Astrocyte (in vitro differentiated cells and primary cell): Measurements from ENCODE around the gene PALLD. TPM values are rescaled to one million over a fixed set of nuclear protein-coding genes. Genes with fewer than 3 reads are reported as not detected.
A peak's percentile ranks its signal among the peaks of the same experiment; 100 is the strongest.

Experiments
- DNase-seq: peaks from one replicate; pipeline ENCODE4 v3.0.0-alpha.2; 2010; ENCODE audit warnings: low read depth
- FAIRE-seq: peaks from 2 replicates; lab custom pipeline; 2011; peaks lifted over from hg19 to GRCh38; lab: Jason Lieb, UNC
- H2AFZ ChIP-seq: 2 replicates; pipeline ENCODE4 v1.6.0; 2012; ENCODE audit warnings: low read depth, low read length, inconsistent platforms
- H3K27ac ChIP-seq: 2 replicates; pipeline ENCODE4 v1.5.1; 2011; ENCODE audit warnings: low read depth, low read length, inconsistent platforms
- H3K27me3 ChIP-seq: 2 replicates; pipeline ENCODE4 v1.6.0; 2011; ENCODE audit warnings: low read length, inconsistent platforms; ENCODE audit not compliant: insufficient read depth
- H3K36me3 ChIP-seq: 2 replicates; pipeline ENCODE4 v1.5.1; 2011; ENCODE audit warnings: low read length, inconsistent platforms; ENCODE audit not compliant: insufficient read depth
- H3K4me1 ChIP-seq: 2 replicates; pipeline ENCODE4 v1.5.1; 2011; ENCODE audit warnings: low read length, inconsistent platforms; ENCODE audit not compliant: insufficient read depth
- H3K4me2 ChIP-seq: 2 replicates; pipeline ENCODE4 v1.6.0; 2012; ENCODE audit warnings: low read length, inconsistent platforms
- H3K4me3 ChIP-seq: 2 replicates; pipeline ENCODE4 v1.5.1; 2011; ENCODE audit warnings: low read depth, mild to moderate bottlenecking, low read length, inconsistent platforms; ENCODE audit not compliant: insufficient read depth
- H3K79me2 ChIP-seq: 2 replicates; pipeline ENCODE4 v1.6.0; 2012; ENCODE audit warnings: mild to moderate bottlenecking, low read length, inconsistent platforms; ENCODE audit not compliant: insufficient read depth
- H3K9ac ChIP-seq: 2 replicates; pipeline ENCODE4 v1.6.0; 2012; ENCODE audit warnings: mild to moderate bottlenecking, low read length, inconsistent platforms
- H3K9me3 ChIP-seq: 2 replicates; pipeline ENCODE4 v1.5.1; 2012; ENCODE audit warnings: low read depth, mild to moderate bottlenecking, low read length, inconsistent platforms; ENCODE audit not compliant: insufficient read depth
- H4K20me1 ChIP-seq: 2 replicates; pipeline ENCODE4 v1.6.0; 2012; ENCODE audit warnings: low read length, inconsistent platforms; ENCODE audit not compliant: insufficient read depth
- H3K27ac Mint-ChIP-seq: one replicate; pipeline ENCODE4 v1.8.0; 2021; ENCODE audit warnings: mild to moderate bottlenecking, mixed read lengths; ENCODE audit not compliant: unreplicated experiment
- H3K27me3 Mint-ChIP-seq: one replicate; pipeline ENCODE4 v1.8.0; 2021; ENCODE audit warnings: low read depth, mixed read lengths; ENCODE audit not compliant: unreplicated experiment
- H3K36me3 Mint-ChIP-seq: one replicate; pipeline ENCODE4 v1.8.0; 2021; ENCODE audit warnings: low read depth, mixed read lengths; ENCODE audit not compliant: unreplicated experiment
- H3K4me1 Mint-ChIP-seq: one replicate; pipeline ENCODE4 v1.8.0; 2021; ENCODE audit warnings: low read depth, mixed read lengths; ENCODE audit not compliant: unreplicated experiment
- H3K4me3 Mint-ChIP-seq: one replicate; pipeline ENCODE4 v1.8.0; 2021; ENCODE audit warnings: mild to moderate bottlenecking, moderate library complexity, mixed read lengths; ENCODE audit not compliant: unreplicated experiment
- H3K9me3 Mint-ChIP-seq: one replicate; pipeline ENCODE4 v1.8.0; 2021; ENCODE audit warnings: mild to moderate bottlenecking, mixed read lengths; ENCODE audit not compliant: unreplicated experiment
- EZH2 ChIP-seq: IDR thresholded peaks from 2 replicates; pipeline ENCODE4 v1.6.1; 2012; ENCODE audit warnings: mild to moderate bottlenecking, low read length, inconsistent platforms; ENCODE audit not compliant: insufficient read depth
- total RNA-seq: library from RNA; stranded (reverse); gene quantifications from 2 replicates; pipeline ENCODE4 v1.2.1, GENCODE V29; 2021
- TF ChIP-seq, protein P1 (sequence below): IDR thresholded peaks from 2 replicates; pipeline ENCODE4 v1.5.1; 2011; ENCODE audit warnings: low read depth, mild to moderate bottlenecking, inconsistent platforms, low read length, moderate library complexity; ENCODE audit not compliant: insufficient read depth

Gene PALLD
- total RNA-seq, 1 donor from 2014 or later, result 498 TPM

DNA sequence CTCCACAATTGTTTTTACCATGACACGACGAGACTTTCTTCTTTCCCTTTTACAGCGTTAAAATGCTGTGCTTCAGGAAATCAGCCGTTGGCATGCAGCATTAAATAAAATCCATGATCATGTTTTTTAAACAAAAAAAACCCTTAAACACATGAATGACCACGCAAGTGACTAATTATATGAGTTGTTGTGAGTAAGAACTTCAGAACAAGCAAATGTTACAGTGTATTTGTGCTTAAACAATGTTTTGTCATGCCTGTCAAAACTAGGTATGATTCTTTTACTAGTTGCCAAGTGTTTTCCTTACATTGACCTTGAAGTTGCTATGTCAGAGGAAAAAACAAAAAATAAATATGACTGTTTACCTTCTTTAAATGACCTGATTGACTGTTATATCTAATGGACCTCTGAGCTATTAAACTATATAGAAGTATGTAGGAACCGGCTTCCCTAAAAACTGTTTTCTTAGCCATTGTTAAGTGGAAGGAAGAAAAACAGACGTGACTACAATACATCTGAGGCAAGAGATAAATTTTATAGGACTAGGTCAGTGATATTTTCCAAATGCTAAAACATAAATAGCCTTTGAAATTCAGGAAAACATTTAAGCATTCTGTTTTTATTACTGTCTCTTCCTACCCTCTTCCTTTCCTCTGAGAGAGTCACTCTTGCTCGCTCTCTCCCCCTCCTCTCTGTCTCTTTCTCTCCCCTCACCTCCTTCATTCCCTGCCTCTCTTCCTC is 197.1 kb downstream of the PALLD start:
- Histone ChIP-seq H3K36me3 (peaks cover 15% of the 10 kb centered on the region), H3K9ac (peak overlapping the region; percentile 68), H4K20me1 (no peaks in the 10 kb centered on the region), H3K27ac (peak overlapping the region; percentile 87), H3K4me3 (no peak overlapping the region), H3K4me2 (peak overlapping the region; percentile 41), H3K4me1 (peaks cover 34% of the 10 kb centered on the region), H2AFZ (no peak overlapping the region), H3K9me3 (no peaks in the 10 kb centered on the region), H3K79me2 (no peaks in the 10 kb centered on the region), H3K27me3 (no peaks in the 10 kb centered on the region)
- Mint-ChIP-seq H3K9me3 (no peaks in the 10 kb centered on the region), H3K27me3 (no peaks in the 10 kb centered on the region), H3K36me3 (peaks cover 21% of the 10 kb centered on the region), H3K27ac (peak overlapping the region; percentile 100), H3K4me1 (peaks cover 70% of the 10 kb centered on the region), H3K4me3 (peak overlapping the region; percentile 12)
- TF ChIP-seq EZH2, result no peak
- TF ChIP-seq, protein P1, sequence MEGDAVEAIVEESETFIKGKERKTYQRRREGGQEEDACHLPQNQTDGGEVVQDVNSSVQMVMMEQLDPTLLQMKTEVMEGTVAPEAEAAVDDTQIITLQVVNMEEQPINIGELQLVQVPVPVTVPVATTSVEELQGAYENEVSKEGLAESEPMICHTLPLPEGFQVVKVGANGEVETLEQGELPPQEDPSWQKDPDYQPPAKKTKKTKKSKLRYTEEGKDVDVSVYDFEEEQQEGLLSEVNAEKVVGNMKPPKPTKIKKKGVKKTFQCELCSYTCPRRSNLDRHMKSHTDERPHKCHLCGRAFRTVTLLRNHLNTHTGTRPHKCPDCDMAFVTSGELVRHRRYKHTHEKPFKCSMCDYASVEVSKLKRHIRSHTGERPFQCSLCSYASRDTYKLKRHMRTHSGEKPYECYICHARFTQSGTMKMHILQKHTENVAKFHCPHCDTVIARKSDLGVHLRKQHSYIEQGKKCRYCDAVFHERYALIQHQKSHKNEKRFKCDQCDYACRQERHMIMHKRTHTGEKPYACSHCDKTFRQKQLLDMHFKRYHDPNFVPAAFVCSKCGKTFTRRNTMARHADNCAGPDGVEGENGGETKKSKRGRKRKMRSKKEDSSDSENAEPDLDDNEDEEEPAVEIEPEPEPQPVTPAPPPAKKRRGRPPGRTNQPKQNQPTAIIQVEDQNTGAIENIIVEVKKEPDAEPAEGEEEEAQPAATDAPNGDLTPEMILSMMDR, result no peak
- DNase-seq, result peak; percentile 27
- peak; percentile 32 for FAIRE-seq

DNA sequence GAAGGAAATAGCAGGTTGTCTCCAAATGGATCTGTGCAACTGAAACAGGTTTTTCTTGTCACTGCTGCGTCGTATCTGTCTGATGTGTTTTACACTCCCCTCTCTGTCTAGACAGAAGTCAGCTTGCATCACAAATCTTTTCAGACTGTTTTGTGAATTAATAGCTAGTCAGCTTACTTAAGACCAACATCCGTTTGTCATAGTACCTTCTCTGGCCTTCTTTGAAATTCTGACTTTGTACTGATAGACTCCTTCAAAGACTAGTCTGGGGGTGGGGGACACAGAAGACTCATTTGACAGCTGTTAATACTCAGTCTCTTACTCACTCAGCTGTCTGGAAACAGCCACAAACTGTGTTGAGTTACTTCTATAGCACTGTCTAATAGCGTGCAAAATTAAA is 197.8 kb downstream of the PALLD start:
- Histone ChIP-seq H3K4me3 (peak overlapping the region; percentile 2), H3K4me2 (peak overlapping the region; percentile 41), H4K20me1 (no peaks in the 10 kb centered on the region), H3K27me3 (no peaks in the 10 kb centered on the region), H3K9me3 (no peaks in the 10 kb centered on the region), H3K79me2 (no peaks in the 10 kb centered on the region), H3K36me3 (peaks cover 15% of the 10 kb centered on the region), H2AFZ (no peak overlapping the region), H3K4me1 (peaks cover 34% of the 10 kb centered on the region), H3K9ac (peak overlapping the region; percentile 68), H3K27ac (peak overlapping the region; percentile 87)
- Mint-ChIP-seq H3K9me3 (no peaks in the 10 kb centered on the region), H3K4me1 (peaks cover 68% of the 10 kb centered on the region), H3K27me3 (no peaks in the 10 kb centered on the region), H3K4me3 (no peak overlapping the region), H3K36me3 (peaks cover 18% of the 10 kb centered on the region), H3K27ac (peak overlapping the region; percentile 100)
- TF ChIP-seq EZH2, result no peak
- TF ChIP-seq, protein P1, result no peak
- peak; percentile 94 for FAIRE-seq
- peak; percentile 92 for DNase-seq

DNA sequence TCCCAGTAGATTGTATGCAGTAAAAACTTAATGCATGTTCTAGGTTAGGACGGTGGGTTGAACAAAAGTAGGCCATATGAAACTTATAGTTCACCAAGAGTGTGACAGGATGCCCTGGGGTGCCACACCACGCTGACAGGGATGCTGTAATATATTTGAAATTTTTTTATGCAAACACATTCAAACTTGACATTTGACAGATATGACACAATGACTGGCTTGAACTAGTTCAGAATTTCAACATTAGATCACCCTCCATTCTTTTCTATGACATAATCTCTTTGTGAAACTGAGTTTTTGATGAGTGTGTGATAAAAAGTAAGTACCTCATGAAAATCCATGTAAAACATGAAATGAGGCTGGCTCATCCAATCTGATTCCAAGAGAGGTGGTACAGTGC is 198.4 kb downstream of the PALLD start:
- TF ChIP-seq EZH2, result no peak
- TF ChIP-seq, protein P1, result no peak
- H4K20me1 ChIP-seq, result no peaks in the 10 kb centered on the region
- Mint-ChIP-seq H3K9me3 (no peaks in the 10 kb centered on the region), H3K4me3 (peak overlapping the region; percentile 23), H3K4me1 (peaks cover 63% of the 10 kb centered on the region), H3K27me3 (no peaks in the 10 kb centered on the region), H3K27ac (peak overlapping the region; percentile 100), H3K36me3 (peaks cover 16% of the 10 kb centered on the region)
- no peak for DNase-seq
- H3K79me2 ChIP-seq, result no peaks in the 10 kb centered on the region
- H3K4me1 ChIP-seq, result peaks cover 34% of the 10 kb centered on the region
- H3K4me3 ChIP-seq, result peak overlapping the region; percentile 2
- no peaks in the 10 kb centered on the region for H3K27me3 ChIP-seq
- H3K36me3 ChIP-seq, result peaks cover 18% of the 10 kb centered on the region
- peak overlapping the region; percentile 41 for H3K4me2 ChIP-seq
- peak overlapping the region; percentile 87 for H3K27ac ChIP-seq
- peak overlapping the region; percentile 68 for H3K9ac ChIP-seq
- no peaks in the 10 kb centered on the region for H3K9me3 ChIP-seq
- no peak for FAIRE-seq
- no peak overlapping the region for H2AFZ ChIP-seq
